HG02852 (cell line): ENCODE data around the gene ATP2B2.

Experiments used
- ATAC-seq: cut with Tn5 transposase; IDR thresholded peaks from one replicate; pipeline ENCODE4 v1.9.1; 2021; ENCODE audit warnings: mild to moderate bottlenecking, moderate library complexity; ENCODE audit not compliant: unreplicated experiment

Gene ATP2B2

GRCh38 chr3:10512687-10513086 lies 7.3 kb upstream of the ATP2B2 start:
- no peak for ATAC-seq

GRCh38 chr3:10511809-10512494 lies 6.6 kb upstream of the ATP2B2 start:
- ATAC-seq: no peak

GRCh38 chr3:10510743-10511432 lies 5.5 kb upstream of the ATP2B2 start:
- ATAC-seq: no peak

GRCh38 chr3:10510086-10510742 lies 4.8 kb upstream of the ATP2B2 start:
- ATAC-seq: no peak

GRCh38 chr3:10509325-10509724 lies 3.9 kb upstream of the ATP2B2 start:
- no peak for ATAC-seq

- ATAC-seq: no peak
Observed at GRCh38 chr3:10508619-10509260, 3.4 kb upstream of the ATP2B2 start.

- ATAC-seq: no peak
Observed at GRCh38 chr3:10508235-10508618, 2.8 kb upstream of the ATP2B2 start.

GRCh38 chr3:10507331-10507730 lies 1.9 kb upstream of the ATP2B2 start:
- ATAC-seq: no peak

GRCh38 chr3:10506696-10507095 lies 1.3 kb upstream of the ATP2B2 start:
- no peak for ATAC-seq

GRCh38 chr3:10505791-10506585 lies 602 bp upstream of the ATP2B2 start:
- no peak for ATAC-seq

GRCh38 chr3:10504171-10505049 lies 976 bp downstream of the ATP2B2 start:
- ATAC-seq: no peak

- no peak for ATAC-seq
Observed at GRCh38 chr3:10503217-10503796, 2.1 kb downstream of the ATP2B2 start.

GRCh38 chr3:10502185-10502880 lies 3.1 kb downstream of the ATP2B2 start:
- ATAC-seq: no peak

GRCh38 chr3:10501664-10502052 lies 3.7 kb downstream of the ATP2B2 start:
- ATAC-seq: no peak

GRCh38 chr3:10500717-10501663 lies 4.4 kb downstream of the ATP2B2 start:
- no peak for ATAC-seq

GRCh38 chr3:10498271-10498670 lies 7.1 kb downstream of the ATP2B2 start:
- no peak for ATAC-seq

GRCh38 chr3:10497439-10497838 lies 7.9 kb downstream of the ATP2B2 start:
- ATAC-seq: no peak
